Neural cell (in vitro differentiated cells): ENCODE data around the gene SPINDOC. TPM values are rescaled to one million over a fixed set of nuclear protein-coding genes. Genes with fewer than 3 reads are reported as not detected.

ENCODE experiments used
- H2AFZ ChIP-seq: fragments of 200-600, 300-800 bp; sonication (generic), shearing (Covaris generic); 2 replicates; pipeline ENCODE4 v1.6.0; 2014; ENCODE audit warnings: low read depth, mild to moderate bottlenecking, antibody characterized with exemption, low read length, moderate library complexity
- H3F3A ChIP-seq: fragments of 200-600 bp; shearing (Covaris generic); 2 replicates; pipeline ENCODE4 v1.6.1; 2016; ENCODE audit warnings: mild to moderate bottlenecking, moderate library complexity, mixed read lengths, antibody characterized with exemption, low read length; ENCODE audit not compliant: insufficient read depth, poor library complexity, severe bottlenecking
- H3K27ac ChIP-seq: fragments of 200-600, 300-800 bp; sonication (generic), shearing (Covaris generic); 2 replicates; pipeline ENCODE4 v1.5.1; 2014; ENCODE audit warnings: mild to moderate bottlenecking, low read length, moderate library complexity
- H3K27me3 ChIP-seq: fragments of 300-800, 200-600 bp; sonication (generic), shearing (Covaris generic); 2 replicates; pipeline ENCODE4 v1.6.0; 2014; ENCODE audit warnings: mild to moderate bottlenecking, low read depth, low read length, moderate library complexity; ENCODE audit not compliant: insufficient read depth
- H3K36me3 ChIP-seq: fragments of 300-800, 200-600 bp; sonication (generic), shearing (Covaris generic); 2 replicates; pipeline ENCODE4 v1.5.1; 2014; ENCODE audit warnings: mild to moderate bottlenecking, antibody characterized with exemption, low read length, moderate library complexity; ENCODE audit not compliant: insufficient read depth
- H3K4me2 ChIP-seq: fragments of 300-800, 200-600 bp; sonication (generic), shearing (Covaris generic); 2 replicates; pipeline ENCODE4 v1.6.0; 2014; ENCODE audit warnings: mild to moderate bottlenecking, low read length
- H3K4me3 ChIP-seq: fragments of 300-800, 200-600 bp; sonication (generic), shearing (Covaris generic); 2 replicates; pipeline ENCODE4 v1.5.1; 2014; ENCODE audit warnings: mild to moderate bottlenecking, low read length, moderate library complexity
- H3K79me2 ChIP-seq: fragments of 200-600 bp; shearing (Covaris generic); replicated peaks from 2 replicates; pipeline ENCODE4 v1.6.0; 2014; ENCODE audit warnings: mild to moderate bottlenecking, low read length, moderate library complexity; ENCODE audit not compliant: insufficient read depth
- H3K9ac ChIP-seq: fragments of 300-800, 200-600 bp; sonication (generic), shearing (Covaris generic); 2 replicates; pipeline ENCODE4 v1.6.1; 2016; ENCODE audit warnings: mild to moderate bottlenecking, low read length, mixed read lengths
- H3K9me2 ChIP-seq: fragments of 200-600 bp; shearing (Covaris generic); 2 replicates; pipeline ENCODE4 v1.6.1; 2016; ENCODE audit warnings: mild to moderate bottlenecking, low read length, mixed read lengths; ENCODE audit not compliant: insufficient read depth
- H3K9me3 ChIP-seq: fragments of 200-600, 300-800 bp; sonication (generic), shearing (Covaris generic); 2 replicates; pipeline ENCODE4 v1.6.1; 2016; ENCODE audit warnings: mild to moderate bottlenecking, mixed run types, low read length, moderate library complexity, mixed read lengths
- H4K20me1 ChIP-seq: fragments of 200-600 bp; shearing (Covaris generic); 2 replicates; pipeline ENCODE4 v1.6.1; 2016; ENCODE audit warnings: mild to moderate bottlenecking, mixed run types; ENCODE audit not compliant: insufficient read depth
- CTCF ChIP-seq: fragments of 450-650 bp; IDR thresholded peaks from 2 replicates; pipeline ENCODE4 v1.5.1; 2014; ENCODE audit warnings: antibody characterized with exemption, mild to moderate bottlenecking, moderate library complexity; ENCODE audit not compliant: poor library complexity, severe bottlenecking
- EP300 ChIP-seq: fragments of 450-650 bp; conservative IDR thresholded peaks from 2 replicates; pipeline ENCODE4 v1.6.1; 2014; ENCODE audit warnings: antibody characterized with exemption, mild to moderate bottlenecking, moderate library complexity; ENCODE audit not compliant: poor library complexity, severe bottlenecking
- EZH2 ChIP-seq: fragments of 200-600, 300-800 bp; shearing (Covaris generic), sonication (generic); IDR thresholded peaks from 2 replicates; pipeline ENCODE4 v1.6.1; 2014; ENCODE audit warnings: antibody characterized with exemption, low read length, borderline replicate concordance, mild to moderate bottlenecking; ENCODE audit not compliant: insufficient read depth, poor library complexity, severe bottlenecking
- MXI1 ChIP-seq: fragments of 450-650 bp; conservative IDR thresholded peaks from 2 replicates; pipeline ENCODE4 v1.6.1; 2014; ENCODE audit warnings: antibody characterized with exemption, mild to moderate bottlenecking; ENCODE audit not compliant: poor library complexity, severe bottlenecking
- POLR2AphosphoS5 ChIP-seq: IDR thresholded peaks from 2 replicates; pipeline ENCODE4 v1.6.1; 2012
- RAD21 ChIP-seq: fragments of 450-650 bp; conservative IDR thresholded peaks from 2 replicates; pipeline ENCODE4 v1.6.1; 2014; ENCODE audit warnings: antibody characterized with exemption, mild to moderate bottlenecking, moderate library complexity
- REST ChIP-seq: IDR thresholded peaks from 2 replicates; pipeline ENCODE4 v1.6.1; 2012; ENCODE audit warnings: borderline replicate concordance
- SMC3 ChIP-seq: fragments of 450-650 bp; conservative IDR thresholded peaks from 2 replicates; pipeline ENCODE4 v1.6.1; 2014; ENCODE audit warnings: antibody characterized with exemption, mild to moderate bottlenecking, moderate library complexity; ENCODE audit not compliant: poor library complexity
- TAF1 ChIP-seq: IDR thresholded peaks from 2 replicates; pipeline ENCODE4 v1.6.1; 2012; ENCODE audit warnings: low read depth
- polyA plus RNA-seq: library from polyadenylated mRNA; depleted of rRNA; stranded (reverse); fragments of >200 nt; gene quantifications from 2 replicates; pipeline ENCODE4 v1.2.3, GENCODE V29; 2014

The SPINDOC gene
- polyA plus RNA-seq, 1 donor from 2014 or later: 20.3 TPM

GRCh38 chr11:63765688-63766241 is 47.5 kb upstream of the SPINDOC start:
- Histone ChIP-seq H3K36me3 (no peaks in the 10 kb centered on the region), H3K79me2 (peaks cover 62% of the 10 kb centered on the region), H3K27me3 (no peaks in the 10 kb centered on the region), H3K9me2 (no peaks in the 10 kb centered on the region), H2AFZ (no peak overlapping the region), H3K4me2 (no peak overlapping the region), H3K9ac (peak overlapping the region; percentile 87), H3K27ac (peak overlapping the region; percentile 85), H3K9me3 (no peaks in the 10 kb centered on the region), H4K20me1 (peaks cover 3% of the 10 kb centered on the region), H3K4me3 (peak overlapping the region; percentile 93), H3F3A (no peaks in the 10 kb centered on the region)
- TF ChIP-seq REST: no peak
- no peak for TF ChIP-seq SMC3
- TF ChIP-seq MXI1: no peak
- no peak for TF ChIP-seq TAF1
- no peak for TF ChIP-seq POLR2AphosphoS5
- TF ChIP-seq EP300: no peak
- no peak for TF ChIP-seq RAD21
- TF ChIP-seq EZH2: no peak
- TF ChIP-seq CTCF: no peak

GRCh38 chr11:63766531-63767235 is 46.6 kb upstream of the SPINDOC start:
- Histone ChIP-seq H4K20me1 (peaks cover 3% of the 10 kb centered on the region), H3K79me2 (peaks cover 60% of the 10 kb centered on the region), H3F3A (no peaks in the 10 kb centered on the region), H3K36me3 (no peaks in the 10 kb centered on the region), H3K27me3 (no peaks in the 10 kb centered on the region), H3K9ac (peak overlapping the region; percentile 87), H2AFZ (no peak overlapping the region), H3K9me3 (no peaks in the 10 kb centered on the region), H3K27ac (peak overlapping the region; percentile 85), H3K9me2 (no peaks in the 10 kb centered on the region), H3K4me2 (peak overlapping the region; percentile 96), H3K4me3 (peak overlapping the region; percentile 93)
- no peak for TF ChIP-seq RAD21
- no peak for TF ChIP-seq EP300
- TF ChIP-seq TAF1: no peak
- TF ChIP-seq POLR2AphosphoS5: no peak
- no peak for TF ChIP-seq REST
- TF ChIP-seq EZH2: no peak
